Mesenteric fat pad (tissue), 1 donor: ENCODE results near the gene TCF12. TPM values are rescaled to one million over a fixed set of nuclear protein-coding genes. Genes with fewer than 3 reads are reported as not detected.

ENCODE experiments used
- DNase-seq: peaks from one replicate; pipeline ENCODE4 v3.0.0-alpha.2; 2020; ENCODE audit warnings: low spot score
- total RNA-seq: library from RNA; stranded (reverse); fragmentation: NEBNext Ultra II Directional; extraction: Animal tissue kit (Norgen Biotek cat#: 25700); gene quantifications from one replicate; pipeline ENCODE4 v1.2.1, GENCODE V29; 2021
- donor health status: DM: yes; HTN: yes; CAD: no.

The TCF12 gene
- total RNA-seq, 1 donor from 2014 or later, result 103 TPM

- DNase-seq, result no peak
Observed at GRCh38 chr15:57237676-57238075, 319.2 kb downstream of the TCF12 start.

- DNase-seq, result no peak
Observed at GRCh38 chr15:57245130-57245529, 326.7 kb downstream of the TCF12 start.

GRCh38 chr15:57245714-57246113 lies 327.3 kb downstream of the TCF12 start:
- no peak for DNase-seq

- no peak for DNase-seq
Observed at GRCh38 chr15:57248074-57248473, 329.6 kb downstream of the TCF12 start.

DNA sequence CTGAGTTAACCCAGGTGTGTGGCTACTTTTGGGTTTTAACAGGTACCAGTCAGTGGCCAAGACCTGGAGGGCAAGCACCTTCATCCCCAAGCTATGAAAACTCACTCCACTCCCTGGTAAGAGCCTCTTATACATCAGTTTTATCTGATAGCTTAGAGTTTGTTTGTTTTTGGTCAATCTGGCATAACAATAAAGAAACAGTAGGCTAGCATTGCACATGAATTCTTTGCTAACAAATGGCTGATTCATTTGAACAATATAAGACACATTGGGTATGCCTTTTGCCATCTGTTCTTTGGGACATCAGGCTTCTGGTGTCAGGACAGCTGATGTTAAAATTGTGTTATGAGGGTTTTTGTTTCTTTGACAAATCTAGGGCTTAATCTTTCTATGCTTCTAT lies 332.9 kb downstream of the TCF12 start:
- DNase-seq, result no peak

GRCh38 chr15:57251941-57252340 lies 333.5 kb downstream of the TCF12 start:
- no peak for DNase-seq

DNA sequence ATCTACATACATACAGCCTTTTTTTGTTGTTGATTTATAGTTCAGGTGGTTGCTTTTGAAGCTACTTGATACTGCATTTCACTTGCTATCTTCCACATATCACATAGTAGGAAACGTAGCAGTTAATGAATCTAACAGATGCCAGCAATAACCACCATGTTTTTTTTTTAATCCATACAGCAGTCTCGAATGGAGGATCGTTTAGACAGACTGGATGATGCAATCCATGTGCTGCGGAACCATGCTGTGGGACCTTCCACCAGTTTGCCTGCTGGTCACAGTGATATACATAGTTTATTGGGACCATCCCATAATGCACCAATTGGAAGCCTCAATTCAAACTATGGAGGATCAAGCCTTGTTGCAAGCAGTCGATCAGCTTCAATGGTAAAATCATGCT lies 334.6 kb downstream of the TCF12 start:
- no peak for DNase-seq

DNA sequence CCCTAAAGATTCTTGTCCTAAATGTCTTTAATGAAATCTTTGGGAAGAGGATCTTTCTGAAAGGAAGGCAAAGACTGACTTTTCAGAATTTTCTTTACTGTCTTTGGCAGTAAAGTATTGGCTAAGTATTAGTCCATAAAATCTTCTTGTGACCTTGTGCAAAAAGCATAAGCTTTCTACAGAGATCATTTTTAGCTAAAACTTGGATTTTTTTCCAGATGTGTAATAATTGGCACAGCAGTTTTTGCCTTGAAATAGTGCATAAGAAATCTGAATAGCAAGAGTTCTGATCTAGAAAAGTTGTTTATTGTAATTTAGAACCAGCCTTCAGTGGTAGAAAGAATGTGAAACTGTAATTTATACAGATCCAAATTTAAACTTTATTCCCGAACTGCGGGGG lies 335.1 kb downstream of the TCF12 start:
- DNase-seq, result no peak

DNA sequence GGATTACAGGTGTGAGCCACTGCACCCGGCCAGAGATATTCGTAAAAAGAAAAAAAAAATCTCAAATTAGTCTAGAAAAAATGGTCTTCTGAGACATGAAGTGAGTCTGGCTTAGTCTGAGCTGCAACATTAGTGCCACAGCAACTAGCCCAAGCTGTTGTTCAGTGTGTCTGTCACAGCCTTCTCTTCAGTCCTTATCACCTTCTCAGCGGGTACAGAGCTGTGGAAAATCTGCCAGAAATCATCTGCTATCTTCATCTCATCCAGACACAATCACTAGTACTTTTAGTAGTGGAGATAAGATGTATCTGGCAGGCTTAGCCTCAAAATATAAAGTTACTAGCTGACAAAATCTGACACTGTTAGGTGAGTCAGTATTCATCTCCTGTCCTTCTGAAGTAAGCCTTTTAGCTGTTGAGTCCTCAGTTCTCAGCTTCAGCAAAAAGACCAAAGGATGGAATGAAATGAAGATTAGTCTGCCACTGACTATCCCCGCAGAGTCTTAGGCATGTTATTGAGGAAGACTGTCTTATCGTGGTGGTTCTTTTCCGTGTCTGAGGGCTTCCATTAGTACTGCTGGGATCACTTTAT lies 337.4 kb downstream of the TCF12 start:
- DNase-seq, result no peak

DNA sequence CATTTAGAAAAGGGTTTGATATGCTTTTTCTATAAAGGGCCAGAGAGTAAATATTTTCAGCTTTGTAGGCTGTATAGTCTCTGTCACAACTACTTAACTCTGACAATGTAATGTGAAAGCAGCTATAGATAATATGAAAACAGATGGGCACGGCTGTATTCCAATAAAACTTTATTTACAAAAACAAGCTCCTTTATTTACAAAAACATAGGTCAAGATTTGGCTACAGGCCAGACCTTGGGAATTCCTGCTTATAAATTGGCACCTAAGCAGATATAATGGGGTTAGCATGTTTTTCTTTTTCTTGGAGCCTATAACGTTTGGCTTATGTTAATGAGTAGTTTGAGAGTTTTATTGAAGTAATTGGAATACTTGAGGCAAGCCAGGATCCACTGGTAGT lies 338.5 kb downstream of the TCF12 start:
- DNase-seq, result no peak

DNA sequence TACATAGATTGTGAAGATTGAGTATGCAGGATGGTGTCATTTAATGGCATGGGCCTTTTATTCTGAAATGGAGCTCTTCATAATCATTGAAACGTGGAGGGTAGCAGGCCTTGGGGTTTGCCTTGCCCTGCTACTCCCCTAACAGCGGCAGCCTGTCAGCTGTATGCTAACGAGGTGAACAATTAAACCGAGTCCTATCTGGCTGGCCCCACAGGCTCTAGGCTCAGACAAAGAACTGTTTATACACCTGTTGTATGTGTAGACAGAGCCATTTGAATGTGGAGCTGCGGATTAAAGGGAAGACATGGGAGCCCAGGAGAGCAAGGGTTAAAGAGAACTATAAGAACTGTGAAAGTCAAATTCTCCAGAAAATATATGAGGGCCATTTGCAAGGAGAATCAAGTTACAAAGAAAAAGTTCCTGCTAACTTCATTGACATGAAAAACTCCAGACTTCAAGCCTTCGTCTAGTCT lies 341.2 kb downstream of the TCF12 start:
- no peak for DNase-seq

GRCh38 chr15:57263520-57263919 lies 345.1 kb downstream of the TCF12 start:
- no peak for DNase-seq

- DNase-seq, result no peak
Observed at GRCh38 chr15:57272771-57273357, 354.4 kb downstream of the TCF12 start.

DNA sequence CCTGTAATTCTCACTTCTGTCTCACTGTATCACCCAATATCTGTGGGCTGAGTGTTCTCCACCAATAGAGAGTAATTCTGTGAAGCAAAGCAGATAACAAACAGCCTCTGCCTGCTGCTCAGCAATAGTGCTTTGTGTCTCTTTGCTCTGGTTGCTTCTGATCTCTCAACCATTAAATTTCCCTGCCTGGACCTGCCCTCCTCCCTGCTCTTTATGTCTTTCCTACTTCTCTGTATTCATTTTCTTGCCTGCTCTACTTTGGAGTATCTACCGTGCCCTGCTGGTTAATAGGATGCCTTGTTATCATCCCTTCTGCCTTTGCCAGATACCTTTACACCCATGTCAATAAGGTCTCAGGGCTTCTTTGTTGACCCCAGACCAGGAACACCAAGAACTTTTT lies 355.0 kb downstream of the TCF12 start:
- DNase-seq, result no peak

GRCh38 chr15:57278439-57278838 lies 360.0 kb downstream of the TCF12 start:
- no peak for DNase-seq

DNA sequence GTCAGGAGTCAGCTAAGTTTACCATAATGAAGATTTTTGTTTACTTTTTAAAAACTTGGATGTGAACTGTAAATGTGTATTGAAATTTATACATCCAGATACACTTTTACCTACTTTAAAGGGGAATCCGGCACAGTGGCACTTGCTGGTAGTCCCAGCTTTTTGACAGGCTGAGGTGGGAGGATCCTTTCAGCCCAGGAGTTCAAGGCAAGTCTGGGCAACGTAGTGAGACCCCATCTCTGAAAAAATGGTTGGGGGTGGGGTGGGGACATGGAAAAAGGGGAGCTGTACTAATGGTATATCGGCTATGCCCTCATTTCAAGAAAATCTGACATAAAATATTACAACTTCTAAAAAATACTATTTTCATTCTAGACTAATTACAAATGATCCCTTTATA lies 362.0 kb downstream of the TCF12 start:
- no peak for DNase-seq

DNA sequence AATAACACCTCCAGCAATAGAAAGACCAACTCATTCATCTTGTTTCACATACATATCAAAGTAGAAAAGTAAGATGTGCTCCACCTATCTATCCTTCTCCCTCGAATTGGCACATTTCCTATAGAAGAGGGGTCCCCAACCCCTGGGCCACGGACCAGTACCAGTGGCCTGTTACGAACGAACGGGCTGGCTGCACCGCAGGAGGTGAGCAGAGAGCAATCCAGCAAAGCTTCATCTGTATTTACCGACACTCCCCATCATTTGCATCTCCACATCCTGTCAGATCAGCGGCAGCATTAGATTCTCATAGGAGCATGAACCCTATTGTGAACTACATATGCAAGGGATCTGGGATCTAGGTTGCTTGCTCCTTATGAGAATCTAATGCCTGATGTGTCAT lies 362.9 kb downstream of the TCF12 start:
- no peak for DNase-seq

DNA sequence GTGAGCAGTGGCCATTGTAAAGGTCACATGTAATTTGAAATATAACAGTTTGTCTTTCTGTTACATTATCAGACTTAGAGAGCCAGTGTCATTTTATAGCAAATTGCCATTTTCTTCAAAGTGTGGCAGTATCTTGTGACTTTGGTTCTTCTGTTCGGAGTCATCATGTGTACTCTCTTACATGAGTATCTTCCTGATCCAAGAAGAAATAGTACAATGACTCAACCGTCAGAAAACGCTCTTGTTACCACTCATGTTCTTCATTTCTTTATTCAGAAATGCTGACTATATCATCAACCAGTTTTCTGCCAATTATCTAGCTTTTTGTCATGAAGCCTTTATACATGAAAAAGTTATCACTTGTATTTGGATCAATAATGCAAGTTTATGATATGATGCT lies 364.2 kb downstream of the TCF12 start:
- no peak for DNase-seq

DNA sequence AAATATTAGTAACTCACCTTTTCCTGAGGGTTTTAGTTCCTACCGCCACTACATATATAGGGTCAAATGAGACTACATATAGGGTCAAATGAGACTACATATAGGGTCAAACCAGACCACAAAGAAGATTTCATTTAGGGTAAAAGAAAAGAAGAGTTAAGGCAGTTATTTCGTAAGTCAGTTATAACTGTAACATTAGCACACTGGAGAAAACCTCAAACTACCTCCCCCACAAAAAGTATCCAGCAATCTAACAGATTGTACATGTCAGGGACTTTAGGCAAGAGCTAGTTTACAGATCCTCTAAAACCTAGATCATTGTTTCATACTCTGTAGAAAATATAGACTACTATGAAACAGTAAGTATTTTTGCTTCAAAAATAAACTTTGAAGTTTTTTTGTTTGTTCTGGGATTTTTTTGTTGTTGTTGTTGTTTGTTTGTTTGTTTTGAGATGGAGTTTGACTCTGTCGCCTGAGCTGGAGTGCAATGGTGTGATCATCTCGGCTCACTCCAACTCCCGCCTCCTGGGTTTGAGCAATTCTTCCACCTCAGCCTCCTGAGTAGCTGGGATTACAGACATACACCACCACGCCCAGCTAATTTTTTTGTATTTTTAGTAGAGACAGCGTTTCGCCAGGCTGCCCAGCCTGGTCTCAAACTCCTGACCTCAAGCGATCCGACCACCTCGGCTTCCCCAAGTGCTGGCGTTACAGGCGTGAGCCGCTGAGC lies 365.5 kb downstream of the TCF12 start:
- no peak for DNase-seq

GRCh38 chr15:57284535-57284934 lies 366.1 kb downstream of the TCF12 start:
- DNase-seq, result no peak

DNA sequence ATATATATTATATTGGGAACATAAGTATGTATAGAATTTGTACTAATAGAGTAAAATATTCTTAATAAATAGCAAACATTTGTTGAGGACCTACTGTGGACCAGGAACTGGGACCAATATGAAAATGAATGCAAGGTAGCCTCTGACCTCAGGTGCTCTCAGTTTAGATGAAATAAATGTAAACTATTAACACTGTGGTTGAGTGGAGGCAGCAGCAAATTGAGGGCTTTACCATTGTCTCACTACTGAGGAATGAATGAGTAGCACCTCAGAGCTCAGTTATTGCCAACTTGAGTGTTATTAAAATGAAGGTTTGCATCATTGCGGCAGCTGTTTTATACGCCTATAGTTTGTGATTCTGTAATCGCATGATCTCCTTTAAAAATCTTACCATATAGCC lies 366.9 kb downstream of the TCF12 start:
- no peak for DNase-seq

DNA sequence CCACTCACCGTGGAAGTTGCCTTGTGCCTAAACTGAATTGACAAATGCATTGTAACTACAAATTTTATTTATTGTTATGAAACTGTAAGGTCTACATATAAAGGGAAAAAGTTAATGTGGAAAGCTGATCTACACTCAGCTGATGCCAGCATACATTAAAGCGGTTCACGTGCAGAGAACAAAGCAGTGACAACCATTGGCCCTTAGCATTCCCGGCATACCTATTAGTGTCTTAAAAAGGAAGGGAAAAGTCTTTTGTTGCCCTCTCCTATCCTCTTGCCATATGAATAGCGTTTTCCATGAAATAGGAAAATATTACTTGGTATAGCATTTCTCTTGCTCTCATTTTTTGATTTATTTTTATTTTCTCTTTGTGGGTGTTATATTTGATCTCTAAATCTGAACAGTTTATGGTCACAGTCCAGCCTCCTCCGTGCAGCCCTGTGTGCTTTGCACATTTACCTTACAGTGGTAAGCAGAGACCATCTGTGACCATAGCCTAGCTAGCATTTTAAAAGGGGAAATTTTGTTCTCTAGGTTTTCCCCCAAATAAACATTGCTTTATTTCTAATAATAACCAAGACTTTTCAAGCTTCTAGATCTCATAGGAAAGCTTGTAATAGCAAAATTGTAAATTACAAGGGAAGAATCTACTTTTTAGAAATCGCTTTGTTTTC lies 368.1 kb downstream of the TCF12 start:
- DNase-seq, result no peak
